Measurements from ENCODE around the gene CDC14A. TPM values are rescaled to one million over a fixed set of nuclear protein-coding genes. Genes with fewer than 3 reads are reported as not detected.

CDC14A gene
- polyA plus RNA-seq, 1 of the 3 experiments (the other 2 are of a cell fraction) = 2.2 TPM

DNA sequence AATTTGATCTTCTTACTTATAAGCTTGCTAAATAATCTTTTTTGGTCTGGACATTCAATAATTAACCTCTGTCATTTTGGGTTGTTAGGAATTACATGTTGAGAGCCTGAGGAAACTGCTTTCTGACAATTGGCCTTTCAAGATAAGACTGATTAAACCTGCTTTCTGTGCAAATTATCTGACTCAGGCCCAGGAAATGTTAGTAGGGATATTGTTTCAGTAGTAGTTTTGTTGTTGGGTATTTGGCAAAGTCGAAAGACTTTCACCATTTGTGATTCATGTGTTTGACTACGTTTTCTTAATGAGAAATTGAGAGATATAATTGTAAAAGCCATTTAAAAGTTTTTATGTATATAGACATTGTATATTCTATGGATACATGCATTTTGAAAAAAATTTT, 104.6 kb downstream of the CDC14A start:
- H2AFZ ChIP-seq (ENCODE audit: low read depth) = no peak overlapping the region
- H4K20me1 ChIP-seq (ENCODE audit: insufficient read depth) = no peaks in the 10 kb centered on the region
- H3K4me2 ChIP-seq = no peak overlapping the region
- no peak for DNase-seq
- WGBS (ENCODE audit: low lambda C conversion rate) = 82% methylated on average over 2 of the region's 2 CpGs
- no peaks in the 10 kb centered on the region for H3F3A ChIP-seq (replicated peaks; ENCODE audit: insufficient read depth)
- no peak overlapping the region for H3K9ac ChIP-seq
- no peaks in the 10 kb centered on the region for H3K9me2 ChIP-seq
- peaks cover 0 to under 1% of the 10 kb centered on the region in 2 experiments for H3K36me3 ChIP-seq (replicated peaks in 1 of 2; ENCODE audit: control insufficient read depth in 1 of 2, insufficient read depth in 2 of 2, low read length in 1 of 2)
- TF ChIP-seq RCOR1 (IDR thresholded peaks at IDR 0.05; ENCODE audit: low read length) (no peak), TEAD4 (IDR thresholded peaks at IDR 0.05; ENCODE audit: borderline replicate concordance, insufficient read depth) (no peak), CHD2 (IDR thresholded peaks at IDR 0.05; ENCODE audit: low read length, partially characterized antibody) (no peak), FOXJ3 (CRISPR knock-in tag; IDR thresholded peaks at IDR 0.05) (no peak), GATA2 (CRISPR knock-in tag; IDR thresholded peaks at IDR 0.05) (no peak)
- TF ChIP-seq, protein P1, sequence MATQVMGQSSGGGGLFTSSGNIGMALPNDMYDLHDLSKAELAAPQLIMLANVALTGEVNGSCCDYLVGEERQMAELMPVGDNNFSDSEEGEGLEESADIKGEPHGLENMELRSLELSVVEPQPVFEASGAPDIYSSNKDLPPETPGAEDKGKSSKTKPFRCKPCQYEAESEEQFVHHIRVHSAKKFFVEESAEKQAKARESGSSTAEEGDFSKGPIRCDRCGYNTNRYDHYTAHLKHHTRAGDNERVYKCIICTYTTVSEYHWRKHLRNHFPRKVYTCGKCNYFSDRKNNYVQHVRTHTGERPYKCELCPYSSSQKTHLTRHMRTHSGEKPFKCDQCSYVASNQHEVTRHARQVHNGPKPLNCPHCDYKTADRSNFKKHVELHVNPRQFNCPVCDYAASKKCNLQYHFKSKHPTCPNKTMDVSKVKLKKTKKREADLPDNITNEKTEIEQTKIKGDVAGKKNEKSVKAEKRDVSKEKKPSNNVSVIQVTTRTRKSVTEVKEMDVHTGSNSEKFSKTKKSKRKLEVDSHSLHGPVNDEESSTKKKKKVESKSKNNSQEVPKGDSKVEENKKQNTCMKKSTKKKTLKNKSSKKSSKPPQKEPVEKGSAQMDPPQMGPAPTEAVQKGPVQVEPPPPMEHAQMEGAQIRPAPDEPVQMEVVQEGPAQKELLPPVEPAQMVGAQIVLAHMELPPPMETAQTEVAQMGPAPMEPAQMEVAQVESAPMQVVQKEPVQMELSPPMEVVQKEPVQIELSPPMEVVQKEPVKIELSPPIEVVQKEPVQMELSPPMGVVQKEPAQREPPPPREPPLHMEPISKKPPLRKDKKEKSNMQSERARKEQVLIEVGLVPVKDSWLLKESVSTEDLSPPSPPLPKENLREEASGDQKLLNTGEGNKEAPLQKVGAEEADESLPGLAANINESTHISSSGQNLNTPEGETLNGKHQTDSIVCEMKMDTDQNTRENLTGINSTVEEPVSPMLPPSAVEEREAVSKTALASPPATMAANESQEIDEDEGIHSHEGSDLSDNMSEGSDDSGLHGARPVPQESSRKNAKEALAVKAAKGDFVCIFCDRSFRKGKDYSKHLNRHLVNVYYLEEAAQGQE (IDR thresholded peaks at IDR 0.05; ENCODE audit: low read depth, low read length) = no peak
- ChIA-PET POLR2A (no interaction called here), CTCF (interaction anchor here (0.7 to 13.5 kb wide), 10 partner anchors 11 to 423 kb away, joined by 3 to 263 read pairs (median 6); no protein-coding TSS in a partner anchor)
- peaks cover 0 to 7% of the 10 kb centered on the region in 2 experiments; a peak in 2 of 4 replicates for H3K4me1 ChIP-seq (ENCODE audit: control insufficient read depth in 1 of 2, insufficient read depth in 2 of 2, low read depth in 1 of 2, low read length in 1 of 2)
- no peaks in the 10 kb centered on the region for H3K79me2 ChIP-seq (ENCODE audit: insufficient read depth)
- no peaks in the 10 kb centered on the region for H3K27me3 ChIP-seq (ENCODE audit: insufficient read depth)
- no peak overlapping the region for H3K27ac ChIP-seq (ENCODE audit: low read depth in 2 of 2, low read length in 1 of 2)
- H3K9me3 ChIP-seq = no peaks in the 10 kb centered on the region
- H3K4me3 ChIP-seq (ENCODE audit: low read depth in 2 of 2, low read length in 1 of 2) = no peak overlapping the region

DNA sequence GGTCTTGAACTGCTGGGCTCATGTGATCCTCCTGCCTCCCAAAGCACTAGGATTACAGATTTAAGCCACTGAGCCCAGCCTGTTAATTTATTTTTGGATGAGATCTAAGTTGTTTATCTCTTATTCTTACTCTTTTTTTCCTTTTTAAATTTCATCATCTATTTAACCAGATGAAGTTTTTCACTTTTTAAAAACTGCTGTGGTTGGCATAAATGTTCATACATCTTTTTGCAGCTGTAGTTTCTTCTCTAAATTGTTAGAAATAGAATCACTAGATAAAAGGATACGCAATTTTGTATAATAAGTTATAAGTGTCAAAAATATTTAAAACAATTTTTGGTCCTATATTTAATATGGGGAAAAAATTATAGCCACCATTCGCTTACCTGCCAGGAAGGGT, 105.4 kb downstream of the CDC14A start:
- Histone ChIP-seq H3K36me3 (replicated peaks in 1 of 2; ENCODE audit: control insufficient read depth in 1 of 2, insufficient read depth in 2 of 2, low read length in 1 of 2) (no peaks in the 10 kb centered on the region), H3K27me3 (ENCODE audit: insufficient read depth) (no peaks in the 10 kb centered on the region), H3K4me1 (ENCODE audit: control insufficient read depth in 1 of 2, insufficient read depth in 2 of 2, low read depth in 1 of 2, low read length in 1 of 2) (peaks cover 0 to 7% of the 10 kb centered on the region in 2 experiments; a peak in 2 of 4 replicates), H3K9ac (no peak overlapping the region), H3K9me3 (no peaks in the 10 kb centered on the region), H2AFZ (ENCODE audit: low read depth) (no peak overlapping the region), H4K20me1 (ENCODE audit: insufficient read depth) (no peaks in the 10 kb centered on the region), H3K4me2 (no peak overlapping the region), H3K4me3 (ENCODE audit: low read depth in 2 of 2, low read length in 1 of 2) (no peak overlapping the region), H3K9me2 (no peaks in the 10 kb centered on the region), H3F3A (replicated peaks; ENCODE audit: insufficient read depth) (no peaks in the 10 kb centered on the region), H3K79me2 (ENCODE audit: insufficient read depth) (no peaks in the 10 kb centered on the region), H3K27ac (ENCODE audit: low read depth in 2 of 2, low read length in 1 of 2) (no peak overlapping the region)
- POLR2A ChIA-PET = no interaction called here
- TF ChIP-seq, protein P2, sequence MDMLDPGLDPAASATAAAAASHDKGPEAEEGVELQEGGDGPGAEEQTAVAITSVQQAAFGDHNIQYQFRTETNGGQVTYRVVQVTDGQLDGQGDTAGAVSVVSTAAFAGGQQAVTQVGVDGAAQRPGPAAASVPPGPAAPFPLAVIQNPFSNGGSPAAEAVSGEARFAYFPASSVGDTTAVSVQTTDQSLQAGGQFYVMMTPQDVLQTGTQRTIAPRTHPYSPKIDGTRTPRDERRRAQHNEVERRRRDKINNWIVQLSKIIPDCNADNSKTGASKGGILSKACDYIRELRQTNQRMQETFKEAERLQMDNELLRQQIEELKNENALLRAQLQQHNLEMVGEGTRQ (IDR thresholded peaks at IDR 0.05; ENCODE audit: borderline replicate concordance, low read depth, low read length) = no peak
- TF ChIP-seq GATA2 (CRISPR knock-in tag; IDR thresholded peaks at IDR 0.05) = no peak
- TF ChIP-seq RAD21 (IDR thresholded peaks at IDR 0.05; ENCODE audit: low read length) = no peak
- TF ChIP-seq NFIC (IDR thresholded peaks at IDR 0.05; ENCODE audit: borderline replicate concordance) = no peak
- no peak for TF ChIP-seq FOXM1 (IDR thresholded peaks at IDR 0.05; ENCODE audit: low read depth)
- TF ChIP-seq SIN3A (IDR thresholded peaks at IDR 0.05; ENCODE audit: borderline replicate concordance, low read depth, low read length) = no peak
- TF ChIP-seq, protein P3, sequence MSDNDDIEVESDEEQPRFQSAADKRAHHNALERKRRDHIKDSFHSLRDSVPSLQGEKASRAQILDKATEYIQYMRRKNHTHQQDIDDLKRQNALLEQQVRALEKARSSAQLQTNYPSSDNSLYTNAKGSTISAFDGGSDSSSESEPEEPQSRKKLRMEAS (IDR thresholded peaks at IDR 0.05; ENCODE audit: low read depth) = no peak
- no peak for TF ChIP-seq ELF1 (IDR thresholded peaks at IDR 0.05)
- TF ChIP-seq, protein P4, sequence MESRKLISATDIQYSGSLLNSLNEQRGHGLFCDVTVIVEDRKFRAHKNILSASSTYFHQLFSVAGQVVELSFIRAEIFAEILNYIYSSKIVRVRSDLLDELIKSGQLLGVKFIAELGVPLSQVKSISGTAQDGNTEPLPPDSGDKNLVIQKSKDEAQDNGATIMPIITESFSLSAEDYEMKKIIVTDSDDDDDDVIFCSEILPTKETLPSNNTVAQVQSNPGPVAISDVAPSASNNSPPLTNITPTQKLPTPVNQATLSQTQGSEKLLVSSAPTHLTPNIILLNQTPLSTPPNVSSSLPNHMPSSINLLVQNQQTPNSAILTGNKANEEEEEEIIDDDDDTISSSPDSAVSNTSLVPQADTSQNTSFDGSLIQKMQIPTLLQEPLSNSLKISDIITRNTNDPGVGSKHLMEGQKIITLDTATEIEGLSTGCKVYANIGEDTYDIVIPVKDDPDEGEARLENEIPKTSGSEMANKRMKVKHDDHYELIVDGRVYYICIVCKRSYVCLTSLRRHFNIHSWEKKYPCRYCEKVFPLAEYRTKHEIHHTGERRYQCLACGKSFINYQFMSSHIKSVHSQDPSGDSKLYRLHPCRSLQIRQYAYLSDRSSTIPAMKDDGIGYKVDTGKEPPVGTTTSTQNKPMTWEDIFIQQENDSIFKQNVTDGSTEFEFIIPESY (IDR thresholded peaks at IDR 0.05; ENCODE audit: borderline replicate concordance, low read depth) = no peak
- no peak for TF ChIP-seq EZH2phosphoT487 (IDR thresholded peaks at IDR 0.05; ENCODE audit: borderline replicate concordance, low read depth)
- TF ChIP-seq RXRA (IDR thresholded peaks at IDR 0.05; ENCODE audit: borderline replicate concordance, low read depth) = no peak
- 96% methylated on average over 2 of the region's 2 CpGs for WGBS (ENCODE audit: low lambda C conversion rate)
- CTCF ChIA-PET = interaction anchor here (0.8 to 13.5 kb wide), 4 partner anchors 104 to 424 kb away, joined by 3 to 263 read pairs (median 3); no protein-coding TSS in a partner anchor
- no peak for DNase-seq

All from SK-N-SH (cell line).